ENCODE measurements around the gene PICK1.
"Not testable (repeated sequence)": the region's sequence is repeated elsewhere in the genome, so short reads cannot be mapped to it uniquely, and the experiment has no call there.

The PICK1 gene

GRCh38 chr22:38030311-38031133, 26.7 kb upstream of the PICK1 start:
- no peak for DNase-seq (ENCODE audit: low spot score)

GRCh38 chr22:38031491-38031890, 25.7 kb upstream of the PICK1 start:
- no peak for DNase-seq (ENCODE audit: low spot score)

- no peak for DNase-seq (ENCODE audit: low spot score)
These were observed 24.3 kb upstream of the PICK1 start for GRCh38 chr22:38032681-38033521.

GRCh38 chr22:38033522-38034277, 23.5 kb upstream of the PICK1 start:
- peak; percentile 37 for DNase-seq (ENCODE audit: low spot score)

GRCh38 chr22:38034278-38034882, 22.8 kb upstream of the PICK1 start:
- peak; percentile 58 for DNase-seq (ENCODE audit: low spot score)

GRCh38 chr22:38034884-38035529, 22.2 kb upstream of the PICK1 start:
- DNase-seq (ENCODE audit: low spot score): no peak

GRCh38 chr22:38035530-38035885, 21.7 kb upstream of the PICK1 start:
- DNase-seq (ENCODE audit: low spot score): no peak

GRCh38 chr22:38036392-38037062, 20.7 kb upstream of the PICK1 start:
- DNase-seq (ENCODE audit: low spot score): no peak

- not testable (repeated sequence) for DNase-seq (ENCODE audit: low spot score)
These were observed 19.6 kb upstream of the PICK1 start for GRCh38 chr22:38037367-38038150.

- DNase-seq (ENCODE audit: low spot score): no peak
These were observed 18.8 kb upstream of the PICK1 start for GRCh38 chr22:38038426-38038825.

- DNase-seq (ENCODE audit: low spot score): no peak
These were observed 18.1 kb upstream of the PICK1 start for GRCh38 chr22:38038890-38039812.

GRCh38 chr22:38040953-38041759, 16.0 kb upstream of the PICK1 start:
- DNase-seq (ENCODE audit: low spot score): no peak

GRCh38 chr22:38041760-38042487, 15.3 kb upstream of the PICK1 start:
- DNase-seq (ENCODE audit: low spot score): no peak

- no peak for DNase-seq (ENCODE audit: low spot score)
These were observed 14.8 kb upstream of the PICK1 start for GRCh38 chr22:38042488-38042790.

GRCh38 chr22:38043151-38044039, 13.8 kb upstream of the PICK1 start:
- DNase-seq (ENCODE audit: low spot score): no peak

GRCh38 chr22:38046070-38046748, 11.0 kb upstream of the PICK1 start:
- DNase-seq (ENCODE audit: low spot score): no peak

Data from cerebellar cortex (tissue), 1 donor.